ENCODE measurements around the gene MYBPH. TPM values are rescaled to one million over a fixed set of nuclear protein-coding genes. Genes with fewer than 3 reads are reported as not detected.

Gene MYBPH
- total RNA-seq, 4 donors from 2014 or later: not detected

DNA sequence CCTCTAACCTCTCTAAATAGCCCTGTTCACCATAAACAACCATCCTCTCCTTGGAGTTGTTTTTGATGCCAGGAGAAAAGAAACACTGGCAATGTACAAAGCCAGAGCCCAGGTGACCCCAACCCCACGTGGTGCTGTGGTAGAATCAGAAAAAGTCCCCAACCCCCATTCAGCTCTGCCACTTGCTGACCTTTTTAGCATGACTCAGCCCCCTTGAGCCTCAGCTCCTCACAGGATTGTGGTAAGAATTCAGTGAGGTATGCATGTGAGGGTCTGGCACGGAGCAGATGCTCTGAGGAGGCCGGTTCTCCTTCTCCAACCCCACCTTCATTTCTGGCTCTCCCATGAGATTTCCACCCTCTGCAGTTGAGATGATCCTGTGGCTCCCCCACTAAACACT lies 22.0 kb upstream of the MYBPH start:
- 46 to 54% methylated on average over 3 of the region's 3 CpGs for WGBS, 2 donors
- no peak overlapping the region for H3K4me3 ChIP-seq

DNA sequence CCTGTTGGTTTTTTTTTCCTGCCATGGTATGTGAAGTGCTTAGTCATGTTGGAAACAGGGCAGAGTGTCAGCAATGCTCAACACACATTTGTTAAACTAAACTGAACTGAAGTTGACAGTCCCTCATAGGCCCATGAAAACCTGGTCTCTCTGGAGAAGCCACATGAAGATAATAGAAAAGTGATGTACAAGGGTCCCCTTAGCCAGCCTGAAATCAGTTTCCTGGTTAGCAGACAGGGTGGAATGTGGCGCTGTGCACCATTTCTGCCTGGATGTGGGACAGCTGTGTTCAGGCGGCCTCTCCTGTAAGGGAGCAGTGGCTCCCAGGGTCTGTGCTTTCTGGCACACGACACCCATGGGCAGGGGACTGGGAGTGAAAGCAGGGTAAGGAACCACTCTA lies 20.7 kb upstream of the MYBPH start:
- H3K9me3 ChIP-seq: no peaks in the 10 kb centered on the region
- peak overlapping the region in 1 of 4 donors; percentile 36 for H3K27ac ChIP-seq
- H3K27me3 ChIP-seq: no peaks in the 10 kb centered on the region
- H3K36me3 ChIP-seq: no peaks in the 10 kb centered on the region
- peaks cover 14 to 32% (median 24%) of the 10 kb centered on the region in 3 donors for H3K4me1 ChIP-seq
- no peak for DNase-seq
- no peak overlapping the region for H3K4me3 ChIP-seq
- TF ChIP-seq, protein P1, sequence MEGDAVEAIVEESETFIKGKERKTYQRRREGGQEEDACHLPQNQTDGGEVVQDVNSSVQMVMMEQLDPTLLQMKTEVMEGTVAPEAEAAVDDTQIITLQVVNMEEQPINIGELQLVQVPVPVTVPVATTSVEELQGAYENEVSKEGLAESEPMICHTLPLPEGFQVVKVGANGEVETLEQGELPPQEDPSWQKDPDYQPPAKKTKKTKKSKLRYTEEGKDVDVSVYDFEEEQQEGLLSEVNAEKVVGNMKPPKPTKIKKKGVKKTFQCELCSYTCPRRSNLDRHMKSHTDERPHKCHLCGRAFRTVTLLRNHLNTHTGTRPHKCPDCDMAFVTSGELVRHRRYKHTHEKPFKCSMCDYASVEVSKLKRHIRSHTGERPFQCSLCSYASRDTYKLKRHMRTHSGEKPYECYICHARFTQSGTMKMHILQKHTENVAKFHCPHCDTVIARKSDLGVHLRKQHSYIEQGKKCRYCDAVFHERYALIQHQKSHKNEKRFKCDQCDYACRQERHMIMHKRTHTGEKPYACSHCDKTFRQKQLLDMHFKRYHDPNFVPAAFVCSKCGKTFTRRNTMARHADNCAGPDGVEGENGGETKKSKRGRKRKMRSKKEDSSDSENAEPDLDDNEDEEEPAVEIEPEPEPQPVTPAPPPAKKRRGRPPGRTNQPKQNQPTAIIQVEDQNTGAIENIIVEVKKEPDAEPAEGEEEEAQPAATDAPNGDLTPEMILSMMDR (IDR thresholded peaks at IDR 0.05): no peak
- no peak for TF ChIP-seq POLR2A (IDR thresholded peaks at IDR 0.05)
- intact Hi-C loops (cut with DNase I): no loop called here
- WGBS, 2 donors: 100% methylated on average over 2 of the region's 3 CpGs

More for the DNA sequence above, 22.0 kb upstream of the MYBPH start:
- Histone ChIP-seq H3K27ac (no peak overlapping the region), H3K4me1 (peaks cover 14 to 41% (median 32%) of the 10 kb centered on the region in 3 donors), H3K36me3 (no peaks in the 10 kb centered on the region), H3K27me3 (no peaks in the 10 kb centered on the region), H3K9me3 (no peaks in the 10 kb centered on the region)
- no peak for DNase-seq
- no peak for TF ChIP-seq POLR2A (IDR thresholded peaks at IDR 0.05)
- TF ChIP-seq, protein P1 (IDR thresholded peaks at IDR 0.05): no peak
- intact Hi-C loops (cut with DNase I): no loop called here

DNA sequence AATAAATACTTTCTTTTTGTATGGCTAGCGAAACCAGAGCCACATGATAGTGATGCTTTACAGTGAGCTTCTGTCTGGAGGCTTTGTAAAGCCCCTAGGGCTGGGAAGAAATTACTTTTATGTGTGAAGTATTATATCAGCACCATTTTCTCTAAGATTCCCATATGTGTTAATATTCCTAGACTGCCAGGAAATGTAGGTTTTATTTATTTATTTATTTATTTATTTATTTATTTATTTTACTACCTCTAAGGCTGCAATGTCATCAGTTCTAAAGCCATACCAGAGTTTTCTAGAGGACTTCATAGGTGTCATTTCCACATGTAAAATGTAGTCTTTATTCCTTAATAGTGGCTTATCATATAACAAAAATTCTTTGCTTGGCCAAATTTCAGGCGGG lies 15.3 kb upstream of the MYBPH start:
- no peaks in the 10 kb centered on the region for H3K9me3 ChIP-seq
- intact Hi-C loops (cut with DNase I): no loop called here
- no peaks in the 10 kb centered on the region for H3K27me3 ChIP-seq
- DNase-seq: no peak
- H3K4me1 ChIP-seq: peaks cover 11 to 24% (median 23%) of the 10 kb centered on the region in 3 donors
- no peaks in the 10 kb centered on the region for H3K36me3 ChIP-seq
- H3K27ac ChIP-seq: no peak overlapping the region
- WGBS, 2 donors: 92 to 94% methylated on average over 2 of the region's 2 CpGs
- H3K4me3 ChIP-seq: no peak overlapping the region
- TF ChIP-seq POLR2A (IDR thresholded peaks at IDR 0.05): no peak
- TF ChIP-seq, protein P1 (IDR thresholded peaks at IDR 0.05): no peak

DNA sequence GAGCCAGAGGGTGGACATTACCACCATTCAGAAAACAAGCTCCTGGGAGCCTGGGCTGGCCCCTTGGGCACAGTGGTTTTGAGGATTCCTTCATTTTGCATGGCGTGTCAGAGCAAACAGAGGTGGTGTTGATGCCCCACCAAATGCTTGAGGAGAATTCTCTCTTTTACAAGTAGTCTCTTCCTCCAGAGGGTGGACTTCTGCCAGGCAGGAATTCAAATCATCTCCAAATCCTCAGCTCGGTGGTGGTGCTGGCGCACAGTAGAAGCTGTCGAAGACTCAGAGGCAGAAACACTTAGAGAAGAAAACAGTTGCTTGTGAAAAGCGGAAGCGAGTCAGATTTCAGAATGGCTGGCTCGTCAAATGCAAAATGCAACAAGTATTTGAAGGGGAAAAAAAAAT lies 14.3 kb upstream of the MYBPH start:
- H3K36me3 ChIP-seq: no peaks in the 10 kb centered on the region
- DNase-seq: no peak
- TF ChIP-seq POLR2A (IDR thresholded peaks at IDR 0.05): no peak
- no peak overlapping the region for H3K4me3 ChIP-seq
- peaks cover 20 to 33% (median 27%) of the 10 kb centered on the region in 3 donors for H3K4me1 ChIP-seq
- intact Hi-C loops (cut with DNase I): no loop called here
- H3K27me3 ChIP-seq: no peaks in the 10 kb centered on the region
- H3K27ac ChIP-seq: no peak overlapping the region
- WGBS, 2 donors: 63 to 78% methylated on average over 7 of the region's 7 CpGs
- no peaks in the 10 kb centered on the region for H3K9me3 ChIP-seq

DNA sequence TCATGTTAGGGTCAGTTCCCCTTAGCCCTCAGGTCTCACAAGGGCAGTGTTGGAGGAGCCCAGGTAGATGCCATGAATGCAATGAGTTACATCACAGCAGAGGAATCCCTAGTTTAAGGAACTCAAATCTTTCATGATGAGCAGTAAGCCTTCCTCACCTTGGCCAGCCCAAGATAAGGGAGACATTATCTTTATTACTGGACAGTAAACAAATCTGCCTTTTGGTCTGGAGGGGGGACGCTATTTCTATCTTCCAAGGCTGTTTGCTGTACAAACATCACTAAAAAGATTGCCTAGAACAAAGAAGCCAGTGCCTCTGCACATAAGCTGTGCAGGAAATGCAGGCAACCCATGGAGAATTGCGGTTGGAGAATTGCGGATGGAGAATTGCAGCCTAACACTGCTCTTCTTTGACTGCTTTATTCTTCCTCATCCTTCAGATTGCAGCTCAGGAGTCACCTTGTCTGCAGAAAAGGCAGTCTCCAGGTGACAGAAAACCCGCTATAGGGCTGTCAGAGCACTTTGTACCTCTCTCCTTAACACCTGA lies 13.1 kb upstream of the MYBPH start:
- WGBS, 2 donors: 81 to 88% methylated on average over 3 to 4 of the region's 4 CpGs
- no peaks in the 10 kb centered on the region for H3K36me3 ChIP-seq
- H3K27ac ChIP-seq: no peak overlapping the region
- H3K27me3 ChIP-seq: no peaks in the 10 kb centered on the region
- H3K4me3 ChIP-seq: no peak overlapping the region
- DNase-seq: no peak
- intact Hi-C loops (cut with DNase I): no loop called here
- peaks cover 25 to 40% (median 27%) of the 10 kb centered on the region in 3 donors for H3K4me1 ChIP-seq
- H3K9me3 ChIP-seq: no peaks in the 10 kb centered on the region
- no peak for TF ChIP-seq POLR2A (IDR thresholded peaks at IDR 0.05)
- TF ChIP-seq, protein P1 (IDR thresholded peaks at IDR 0.05): no peak
